GM19240 (cell line): Measurements from ENCODE around the gene HECTD2.
"Not testable (repeated sequence)": the region's sequence is repeated elsewhere in the genome, so short reads cannot be mapped to it uniquely, and the experiment has no call there.

Source experiments
- DNase-seq: peaks from one replicate; pipeline ENCODE4 v3.0.0; 2011; ENCODE audit warnings: low spot score; ENCODE audit not compliant: insufficient read length

Gene HECTD2, protein sequence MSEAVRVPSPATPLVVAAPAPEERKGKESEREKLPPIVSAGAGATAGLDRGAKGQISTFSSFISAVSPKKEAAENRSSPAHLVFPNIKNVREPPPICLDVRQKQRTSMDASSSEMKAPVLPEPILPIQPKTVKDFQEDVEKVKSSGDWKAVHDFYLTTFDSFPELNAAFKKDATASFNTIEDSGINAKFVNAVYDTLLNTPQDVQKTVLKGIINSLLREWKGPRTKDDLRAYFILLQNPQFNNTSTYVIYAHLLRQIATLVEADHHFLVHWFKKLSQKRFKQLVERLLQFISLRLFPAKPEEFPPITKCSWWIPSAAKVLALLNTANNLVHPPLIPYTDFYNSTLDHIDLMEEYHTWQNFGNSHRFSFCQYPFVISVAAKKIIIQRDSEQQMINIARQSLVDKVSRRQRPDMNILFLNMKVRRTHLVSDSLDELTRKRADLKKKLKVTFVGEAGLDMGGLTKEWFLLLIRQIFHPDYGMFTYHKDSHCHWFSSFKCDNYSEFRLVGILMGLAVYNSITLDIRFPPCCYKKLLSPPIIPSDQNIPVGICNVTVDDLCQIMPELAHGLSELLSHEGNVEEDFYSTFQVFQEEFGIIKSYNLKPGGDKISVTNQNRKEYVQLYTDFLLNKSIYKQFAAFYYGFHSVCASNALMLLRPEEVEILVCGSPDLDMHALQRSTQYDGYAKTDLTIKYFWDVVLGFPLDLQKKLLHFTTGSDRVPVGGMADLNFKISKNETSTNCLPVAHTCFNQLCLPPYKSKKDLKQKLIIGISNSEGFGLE

DNA sequence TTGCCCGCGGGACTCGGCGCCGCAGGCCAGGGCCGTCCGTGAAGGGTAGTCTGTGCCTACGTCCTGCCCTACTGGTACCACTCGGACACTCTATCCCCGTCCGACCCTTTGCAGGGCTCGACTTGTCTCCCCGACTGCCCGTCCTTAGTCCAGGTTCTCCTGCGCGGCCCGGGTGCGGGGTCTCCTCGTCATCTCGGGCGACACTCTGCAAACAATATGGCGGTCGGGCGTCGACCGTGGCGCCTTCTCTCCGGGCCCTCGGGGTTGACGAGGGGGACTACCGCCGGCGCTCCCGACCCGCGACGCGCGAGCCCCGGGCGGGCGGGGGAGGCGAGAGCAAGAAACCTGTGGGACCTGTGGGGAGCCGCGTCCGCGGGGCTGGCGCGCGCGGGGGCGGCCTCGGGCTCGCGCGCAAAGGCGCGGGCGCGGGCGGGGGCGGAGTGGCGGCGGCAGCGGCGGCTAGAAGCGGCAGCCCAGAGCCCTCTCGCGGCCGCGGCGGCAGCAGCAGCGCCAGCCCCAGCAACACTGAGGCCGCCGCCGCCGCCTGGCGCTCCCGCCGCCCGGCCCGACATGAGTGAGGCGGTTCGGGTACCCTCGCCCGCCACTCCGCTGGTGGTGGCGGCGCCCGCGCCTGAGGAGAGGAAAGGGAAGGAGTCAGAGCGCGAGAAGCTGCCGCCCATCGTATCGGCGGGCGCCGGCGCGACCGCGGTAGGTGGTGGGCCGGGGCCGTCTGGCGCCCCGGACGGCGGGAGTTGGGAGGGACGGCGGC lies at the start of gene HECTD2:
Gene HECTD2 (plus strand): TSS at position 476 of the 769 bp plus-strand sequence. CDS start 95 bp downstream, at position 571.
- DNase-seq, result peak; percentile 38

DNA sequence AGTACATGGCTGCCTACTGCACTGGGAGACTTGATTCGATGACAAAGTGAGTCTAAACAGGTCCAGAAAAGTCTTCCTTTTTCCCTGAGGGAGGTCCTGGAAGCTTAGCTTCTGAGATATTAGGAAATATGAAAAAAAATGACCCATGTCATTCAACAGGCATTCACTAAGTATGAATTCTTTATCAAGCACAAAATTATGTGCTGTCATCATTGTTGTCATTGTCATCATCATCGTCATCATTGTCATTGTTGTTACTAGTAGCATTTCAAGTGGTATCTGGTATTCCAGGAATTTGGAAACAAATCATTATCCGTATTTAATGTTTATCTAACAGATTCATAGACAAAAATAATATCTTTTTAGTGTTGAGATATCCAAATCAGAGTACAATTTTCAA lies 49.7 kb upstream of the HECTD2 start:
- no peak for DNase-seq

DNA sequence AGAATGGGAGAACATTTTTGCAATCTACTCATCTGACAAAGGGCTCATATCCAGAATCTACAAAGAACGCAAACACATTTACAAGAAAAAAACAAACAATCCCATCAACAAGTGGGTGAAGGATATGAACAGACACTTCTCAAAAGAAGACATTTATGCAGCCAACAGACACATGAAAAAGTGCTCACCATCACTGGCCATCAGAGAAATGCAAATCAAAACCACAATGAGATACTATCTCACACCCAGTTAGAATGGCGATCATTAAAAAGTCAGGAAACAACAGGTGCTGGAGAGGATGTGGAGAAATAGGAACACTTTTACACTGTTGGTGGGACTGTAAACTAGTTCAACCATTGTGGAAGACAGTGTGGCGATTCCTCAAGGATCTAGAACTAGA lies 44.6 kb upstream of the HECTD2 start:
- not testable (repeated sequence) for DNase-seq

DNA sequence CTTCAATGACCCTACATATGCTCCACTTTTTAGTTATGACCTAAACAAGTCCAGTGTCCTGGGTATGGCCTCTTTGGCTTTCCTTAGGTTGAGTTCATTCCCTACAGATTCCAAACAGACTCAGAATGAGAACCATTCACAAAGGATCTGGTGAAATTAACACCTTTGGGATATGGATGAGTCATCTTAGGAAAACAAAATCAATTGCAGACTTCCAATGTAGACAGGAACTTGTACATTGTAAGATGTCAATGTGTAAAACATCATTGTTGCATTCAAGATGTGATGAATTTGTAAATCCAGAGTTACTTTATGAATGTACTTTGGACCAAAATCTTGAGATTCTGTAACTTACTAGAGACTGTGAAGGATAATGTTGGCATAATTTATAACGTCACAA lies 43.4 kb upstream of the HECTD2 start:
- DNase-seq, result no peak

DNA sequence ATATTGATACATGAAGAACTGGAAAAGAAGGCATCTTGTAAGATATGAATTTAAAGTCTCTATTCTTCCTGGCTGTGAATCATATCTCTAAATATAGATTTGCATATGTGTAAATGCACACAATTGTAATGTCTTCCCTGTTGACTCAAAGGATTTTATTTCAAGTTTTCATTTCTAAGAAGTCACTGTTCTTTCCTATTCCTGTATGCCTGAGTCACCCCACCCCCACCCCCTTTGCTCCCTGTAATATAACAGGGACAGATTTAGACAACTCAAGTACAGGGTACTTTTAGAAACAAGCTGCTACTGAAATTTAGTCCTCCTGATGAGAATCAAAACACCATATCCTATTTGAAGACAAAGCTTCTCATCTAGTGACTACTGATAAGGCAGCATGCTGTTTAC lies 43.0 kb upstream of the HECTD2 start:
- no peak for DNase-seq

DNA sequence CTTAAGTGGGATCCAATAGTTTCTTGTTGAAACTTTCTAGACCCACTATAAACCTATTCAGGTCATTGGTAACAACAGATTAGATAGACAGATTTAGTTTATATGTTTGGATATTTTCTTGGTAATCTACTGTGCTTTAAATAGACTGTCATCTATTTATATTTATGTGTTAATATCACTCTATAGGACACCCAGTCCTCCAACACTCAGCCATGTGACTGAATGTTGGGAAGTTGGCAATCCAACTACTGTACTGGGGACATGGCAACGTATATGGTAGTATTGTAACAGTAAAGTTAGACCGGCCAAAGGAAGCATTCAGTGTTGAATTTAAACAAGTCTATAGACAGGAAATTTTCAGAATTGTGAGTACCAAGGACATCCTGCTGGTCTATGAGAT lies 42.6 kb upstream of the HECTD2 start:
- no peak for DNase-seq

DNA sequence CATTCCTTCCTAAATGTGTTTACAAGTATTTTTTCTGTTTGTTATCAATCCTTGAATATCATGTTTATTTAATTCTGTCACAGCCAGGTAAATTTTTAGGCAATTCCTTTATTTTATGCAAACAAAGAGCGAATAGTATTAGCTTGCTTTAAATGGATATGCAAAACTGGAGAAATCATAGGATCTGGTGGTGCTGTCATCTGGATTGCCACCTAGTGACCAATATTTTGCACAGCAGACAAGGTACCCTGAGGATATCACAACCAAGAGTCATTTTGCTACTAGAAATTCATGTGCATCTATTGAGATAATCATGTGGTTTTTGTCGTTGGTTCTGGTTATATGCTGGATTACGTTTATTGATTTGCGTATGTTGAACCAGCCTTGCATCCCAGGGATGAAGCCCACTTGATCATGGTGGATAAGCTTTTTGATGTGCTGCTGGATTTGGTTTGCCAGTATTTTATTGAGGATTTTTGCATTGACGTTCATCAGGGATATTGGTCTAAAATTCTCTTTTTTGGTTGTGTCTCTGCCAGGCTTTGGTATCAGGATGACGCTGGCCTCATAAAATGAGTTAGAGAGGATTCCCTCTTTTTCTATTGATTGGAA lies 40.1 kb upstream of the HECTD2 start:
- not testable (repeated sequence) for DNase-seq

DNA sequence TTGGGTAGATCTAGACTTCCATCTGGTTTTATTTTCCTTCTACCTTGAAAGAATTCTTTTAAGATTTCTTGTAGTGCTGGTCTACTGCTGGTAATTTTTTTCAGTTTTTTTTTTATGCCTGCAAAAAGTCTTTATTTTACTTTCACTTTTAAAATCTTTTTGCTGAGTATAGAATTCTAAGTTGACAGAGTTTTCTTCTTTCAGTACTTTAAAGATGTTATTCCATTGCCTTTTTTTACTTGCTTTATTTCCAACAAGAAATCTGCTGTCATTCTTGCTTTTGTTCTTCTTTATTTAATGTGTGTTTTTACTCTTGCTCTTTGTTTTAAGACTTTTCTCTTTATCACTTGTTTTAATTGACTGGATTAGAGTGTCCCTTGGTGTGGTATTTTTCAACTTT lies 36.1 kb upstream of the HECTD2 start:
- DNase-seq, result no peak

DNA sequence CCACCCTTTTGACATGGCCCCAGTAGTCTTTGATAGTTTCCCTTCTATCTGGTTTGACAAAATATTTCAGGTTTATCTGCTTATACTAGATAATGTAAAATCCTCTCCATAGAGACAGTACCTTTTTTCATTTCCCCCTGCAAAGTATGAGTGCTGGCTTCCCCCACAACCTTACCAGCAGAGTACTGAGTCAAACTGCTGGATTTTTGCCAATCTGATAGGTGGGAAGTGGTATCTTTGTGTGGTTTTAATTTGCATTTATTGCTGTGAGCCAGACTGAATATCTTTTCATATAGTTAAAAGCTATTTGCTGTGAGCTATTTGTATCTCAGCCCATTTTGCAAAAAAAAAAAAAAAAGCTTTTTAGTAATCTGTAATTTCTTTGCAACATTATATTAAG lies 32.1 kb upstream of the HECTD2 start:
- DNase-seq, result no peak

DNA sequence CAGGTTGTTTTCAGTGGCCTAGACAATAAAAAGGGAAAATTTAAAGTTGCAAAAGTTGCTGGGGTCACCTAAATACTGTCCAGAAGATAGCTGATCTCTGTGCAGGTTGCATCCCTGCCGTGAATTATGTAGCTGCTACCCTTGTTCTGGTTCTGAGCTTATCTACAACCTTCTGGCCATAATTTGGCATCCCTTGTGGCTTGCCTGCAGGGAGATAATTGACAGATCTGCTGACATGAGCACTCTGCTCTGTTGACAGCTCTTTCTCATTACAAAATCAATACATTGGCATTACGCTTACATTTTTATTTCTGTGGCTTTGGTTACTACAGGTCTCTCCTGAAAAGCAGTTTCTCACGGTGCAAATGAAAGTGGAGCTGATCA lies 29.3 kb upstream of the HECTD2 start:
- DNase-seq, result no peak

DNA sequence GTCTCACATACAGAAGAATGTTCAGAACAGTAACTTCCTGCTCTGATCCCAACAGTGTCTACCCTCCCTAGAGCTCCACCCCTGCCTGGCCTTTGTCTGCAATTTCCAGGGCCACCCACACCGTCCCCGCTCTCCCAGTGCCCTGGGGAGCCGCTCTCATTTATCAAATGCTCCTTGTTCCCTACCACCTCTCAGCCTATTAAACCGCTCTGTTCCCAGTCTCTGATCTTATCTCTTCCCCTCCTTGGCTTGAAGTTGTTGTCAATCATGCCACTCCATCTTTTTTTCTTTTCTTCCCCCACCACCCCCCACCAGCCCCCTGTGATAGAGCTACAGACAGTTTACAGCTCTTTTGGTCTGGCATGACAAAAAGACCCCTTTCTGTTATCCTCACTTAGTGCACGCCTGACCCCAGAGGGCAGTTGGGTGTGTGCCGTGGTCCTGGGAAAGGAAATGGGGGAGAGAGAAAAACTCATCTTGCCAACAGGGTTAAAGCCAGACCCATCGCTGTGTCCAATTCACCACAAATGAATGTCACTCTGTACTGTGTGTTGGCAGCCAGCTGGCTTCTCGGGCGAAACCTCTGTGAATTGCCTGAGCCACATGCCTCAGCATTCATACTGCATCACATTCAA lies 28.8 kb upstream of the HECTD2 start:
- no peak for DNase-seq

DNA sequence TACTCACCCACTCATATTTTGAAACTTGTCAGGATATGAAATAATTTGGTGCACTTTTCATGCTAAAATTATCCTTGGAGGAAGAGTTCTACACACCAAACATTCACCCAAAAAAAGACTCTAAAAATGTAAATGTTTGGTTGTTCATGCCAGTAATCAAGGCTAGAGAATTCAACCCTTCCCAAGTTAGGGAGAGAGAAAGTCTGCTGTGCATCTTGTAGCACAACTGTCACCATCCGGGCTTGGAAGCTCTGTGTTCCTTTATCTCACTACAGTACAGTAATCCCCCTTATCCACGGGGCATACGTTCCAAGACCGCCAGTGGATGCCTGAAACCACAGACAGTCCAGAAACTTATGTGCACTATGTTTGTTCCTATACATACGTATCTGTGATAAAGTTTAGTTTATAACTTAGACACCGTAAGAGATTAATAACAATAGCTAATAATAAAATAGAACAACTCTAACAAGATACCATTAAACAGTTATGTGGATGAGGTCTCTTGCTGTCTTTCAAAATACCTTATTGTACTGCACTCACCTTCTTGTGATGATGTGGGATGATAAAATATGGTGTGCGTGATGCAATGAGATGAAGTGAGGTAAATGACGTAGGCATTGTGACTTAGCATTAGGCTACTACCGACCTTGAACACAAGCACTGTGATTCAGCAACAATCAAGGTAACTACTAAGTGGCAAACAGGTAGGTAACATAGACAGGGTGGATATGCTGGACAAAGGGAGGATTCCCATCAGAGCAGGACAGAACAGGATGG lies 24.6 kb upstream of the HECTD2 start:
- no peak for DNase-seq

DNA sequence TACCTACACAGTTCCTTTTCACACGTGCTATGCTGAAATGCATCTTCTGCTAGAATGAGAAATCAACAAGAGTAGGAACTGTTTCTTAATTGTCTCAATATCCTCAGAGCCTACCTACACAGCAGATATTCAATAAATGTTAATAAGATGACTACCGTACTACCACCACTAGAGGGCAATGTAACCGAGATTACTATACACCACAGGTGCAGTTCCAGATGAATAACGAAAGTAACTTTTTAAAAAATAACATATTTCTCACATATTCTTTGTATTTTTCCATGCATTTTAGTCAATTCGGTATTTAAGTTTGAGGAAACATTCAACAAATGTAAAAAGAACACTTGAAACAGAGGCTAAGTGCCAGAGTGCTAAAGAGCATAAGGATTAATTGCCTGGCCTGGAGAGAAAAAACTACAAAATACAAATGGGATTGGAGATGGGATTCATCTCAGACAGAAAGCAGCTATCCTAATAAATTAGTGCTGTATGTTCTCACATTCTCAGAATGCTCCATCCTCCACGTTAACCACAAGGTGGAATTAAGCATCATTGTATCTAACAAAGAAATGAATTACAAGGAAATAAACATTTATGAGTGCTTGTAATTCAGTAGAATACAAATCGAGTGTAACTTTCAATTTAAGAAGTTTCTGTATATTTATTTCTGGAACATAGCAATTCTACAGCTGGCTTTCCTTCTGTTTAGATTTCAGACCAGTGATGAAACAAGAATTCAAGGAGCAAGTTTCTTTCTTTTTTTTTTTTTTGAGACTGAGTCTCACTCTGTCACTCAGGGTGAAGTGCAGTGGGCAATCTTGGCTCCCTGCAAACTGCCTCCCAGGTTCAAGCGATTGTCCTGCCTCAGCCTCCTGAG lies 20.3 kb upstream of the HECTD2 start:
- no peak for DNase-seq

DNA sequence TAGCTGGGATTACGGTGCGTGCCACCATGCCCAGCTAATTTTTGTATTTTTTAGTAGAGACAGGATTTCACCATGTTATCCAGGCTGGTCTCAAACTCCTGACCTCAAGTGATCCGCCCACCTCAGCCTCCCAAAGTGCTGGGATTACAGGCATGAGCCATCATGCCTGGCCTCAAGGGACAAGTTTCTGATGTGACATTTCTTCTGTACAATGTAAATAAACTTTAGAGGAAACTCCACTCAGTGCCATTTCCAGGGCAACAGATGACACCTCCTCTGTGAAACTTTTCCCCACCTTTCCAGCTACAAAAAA lies 19.7 kb upstream of the HECTD2 start:
- not testable (repeated sequence) for DNase-seq

DNA sequence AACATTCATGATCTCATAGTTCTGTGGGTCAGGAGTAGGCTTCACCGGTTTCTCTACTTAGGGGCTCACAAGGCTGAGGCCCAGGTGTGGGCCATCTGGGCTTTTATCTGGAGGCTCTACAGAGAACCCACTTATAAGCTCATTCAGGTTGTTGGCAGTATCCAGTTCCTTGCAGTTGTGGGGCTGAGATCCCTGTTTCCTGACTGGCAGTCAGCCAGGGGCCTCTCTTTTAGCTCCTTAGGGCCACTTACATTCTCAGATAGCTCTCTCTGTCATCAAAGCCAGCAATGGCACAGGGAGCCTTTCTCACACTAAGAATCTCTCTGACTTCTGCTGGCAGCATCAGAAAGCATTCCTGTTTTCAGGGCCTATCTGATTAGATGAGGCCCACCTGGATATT lies 18.2 kb upstream of the HECTD2 start:
- DNase-seq, result no peak

DNA sequence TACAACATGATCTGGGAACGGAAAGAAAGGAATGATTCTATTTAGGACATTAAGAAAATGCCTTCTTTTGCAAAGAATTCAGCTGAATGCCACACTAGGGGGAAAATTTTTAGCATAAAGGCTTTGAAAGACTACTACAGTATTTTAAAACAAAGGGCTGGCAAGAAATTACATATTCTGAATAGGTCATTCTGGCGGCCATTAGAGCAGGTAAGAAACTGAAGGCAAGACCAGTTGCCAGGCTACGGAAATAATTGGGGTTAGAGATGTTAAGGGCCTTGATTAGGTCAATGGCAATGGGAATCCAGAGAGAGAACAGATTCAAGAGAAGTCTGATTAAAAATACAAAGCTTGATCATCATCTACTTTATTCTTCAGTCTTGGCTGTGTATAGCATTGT lies 3.8 kb upstream of the HECTD2 start:
- DNase-seq, result no peak

DNA sequence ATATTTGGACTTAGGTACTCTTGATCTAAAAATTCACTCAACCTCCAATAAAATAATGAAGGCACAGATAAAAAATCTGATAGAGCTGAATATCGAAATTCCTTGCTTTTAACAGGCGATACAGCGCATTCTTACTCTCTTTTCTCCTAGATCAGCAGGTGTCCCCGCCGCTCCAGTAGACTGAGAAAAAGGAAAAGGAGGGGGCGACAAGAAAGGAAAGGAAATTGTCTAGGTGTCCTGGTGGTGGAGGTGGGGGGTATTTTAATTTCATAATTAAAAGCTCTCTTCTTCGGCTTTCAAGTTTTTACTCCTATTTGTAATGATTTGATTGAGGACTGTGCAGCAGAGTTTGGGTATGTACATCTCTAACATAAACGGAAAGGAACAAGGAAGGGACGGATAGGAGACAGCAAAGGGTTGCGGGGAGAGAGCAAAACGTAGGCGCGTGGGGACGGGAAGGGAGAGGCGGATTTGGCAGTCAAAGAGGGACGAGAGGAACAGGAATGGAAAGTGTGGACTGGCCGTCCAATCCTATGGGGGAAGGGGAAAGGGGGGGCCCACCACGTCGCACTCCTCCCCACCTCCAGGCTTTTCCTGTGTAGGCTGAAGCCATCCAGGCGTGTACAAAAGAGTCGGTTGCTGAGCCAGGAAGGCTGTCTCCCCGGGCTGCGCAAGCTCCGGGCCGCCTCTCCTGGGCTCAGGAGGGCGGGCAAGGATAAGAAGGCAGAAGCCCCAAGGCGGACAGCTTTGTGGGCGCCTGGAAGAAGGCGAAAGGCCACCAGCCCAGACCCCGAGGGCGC lies 875 bp upstream of the HECTD2 start:
- peak; percentile 30 for DNase-seq

DNA sequence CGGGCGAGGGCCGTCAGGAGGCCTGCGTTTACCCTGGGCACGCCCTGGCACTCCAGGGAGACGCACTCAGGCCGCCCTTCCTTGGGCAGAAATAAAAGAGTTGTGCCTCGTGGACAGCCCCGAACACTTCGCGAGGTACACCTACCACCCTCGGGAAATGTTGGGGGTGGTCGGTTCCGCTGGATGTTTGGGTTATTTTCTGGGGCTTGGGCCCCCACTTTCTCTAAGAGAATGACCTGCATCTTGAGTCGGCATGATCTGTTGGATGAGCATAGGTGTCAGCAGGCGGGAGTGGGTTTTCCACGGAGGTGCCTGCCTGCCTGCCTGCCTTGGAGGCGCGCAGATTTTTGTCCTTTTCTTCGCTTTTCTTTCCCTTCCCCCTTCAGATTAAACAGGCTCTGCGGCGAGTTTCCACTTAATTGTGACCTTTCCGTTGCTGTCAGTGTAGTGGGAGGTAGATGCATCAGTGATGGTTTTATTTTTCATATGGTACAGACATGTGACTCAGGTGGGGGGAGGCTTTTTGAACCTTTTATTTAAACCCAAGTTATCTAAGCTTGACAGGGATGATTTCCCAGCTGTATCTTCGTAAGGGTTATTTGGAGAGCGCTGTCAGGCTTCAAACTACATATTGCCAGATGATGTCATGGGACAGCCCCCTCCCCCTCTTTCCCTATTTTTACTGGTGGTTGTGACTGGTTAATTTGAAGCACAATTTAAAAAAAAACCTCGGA lies 661 bp downstream of the HECTD2 start:
- no peak for DNase-seq
